Stimulated activated effector memory CD8-positive, alpha-beta T cell treated with anti-CD3 and anti-CD28 coated beads, Interleukin-12 subunit alpha, Interleukin-12 subunit beta, amount 100 ng/mL, for 72 hours (primary cell): ENCODE results near the gene ACP2.
"Not testable (repeated sequence)": the region's sequence is repeated elsewhere in the genome, so short reads cannot be mapped to it uniquely, and the experiment has no call there.

Source experiments
- ATAC-seq: fragments of 150-1000 bp; cut with Tn5 transposase; 2 replicates; pipeline ENCODE4 v1.10.0; 2021
- DNase-seq, 2 donors: peaks; one replicate each; pipeline ENCODE4 v3.0.0; 2021 to 2022; ENCODE audit warnings: low spot score in 2 of 2
- H3K27ac Mint-ChIP-seq: one replicate; pipeline ENCODE4 v1.8.0; 2022; ENCODE audit warnings: mild to moderate bottlenecking, mixed read lengths
- H3K36me3 Mint-ChIP-seq: one replicate; pipeline ENCODE4 v1.8.0; 2022; ENCODE audit warnings: mild to moderate bottlenecking, mixed read lengths
- H3K4me1 Mint-ChIP-seq: one replicate; pipeline ENCODE4 v1.8.0; 2022; ENCODE audit warnings: mixed read lengths
- H3K4me3 Mint-ChIP-seq: one replicate; pipeline ENCODE4 v1.8.0; 2022; ENCODE audit warnings: mild to moderate bottlenecking, mixed read lengths
- H3K9me3 Mint-ChIP-seq: one replicate; pipeline ENCODE4 v1.8.0; 2022; ENCODE audit warnings: mixed read lengths

ACP2 gene

DNA sequence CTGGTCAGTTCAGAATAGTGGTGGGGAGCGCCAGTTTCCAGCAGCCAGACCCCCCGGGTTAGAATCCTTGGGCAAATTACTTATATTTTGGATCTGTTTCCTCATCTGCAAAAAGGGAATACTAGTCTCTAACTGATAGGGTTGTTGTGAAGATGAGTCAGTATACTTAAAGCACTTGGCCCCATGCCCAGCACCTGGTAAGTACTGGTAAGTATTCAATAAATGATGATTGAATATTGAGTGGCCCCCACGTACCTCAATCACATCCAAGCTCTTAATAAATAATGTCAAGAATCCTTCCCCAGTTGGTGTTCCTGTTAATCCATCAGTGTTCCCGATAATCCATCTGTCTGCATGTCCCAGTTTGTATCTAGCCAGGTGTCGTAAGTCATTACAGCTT lies 12.1 kb downstream of the ACP2 start:
- no peak overlapping the region for H3K4me3 Mint-ChIP-seq
- no peaks in the 10 kb centered on the region for H3K9me3 Mint-ChIP-seq
- H3K4me1 Mint-ChIP-seq = peaks cover 41% of the 10 kb centered on the region
- no peak for ATAC-seq
- H3K36me3 Mint-ChIP-seq = peaks cover 100% of the 10 kb centered on the region
- DNase-seq = no peak
- peak overlapping the region; percentile 72 for H3K27ac Mint-ChIP-seq

DNA sequence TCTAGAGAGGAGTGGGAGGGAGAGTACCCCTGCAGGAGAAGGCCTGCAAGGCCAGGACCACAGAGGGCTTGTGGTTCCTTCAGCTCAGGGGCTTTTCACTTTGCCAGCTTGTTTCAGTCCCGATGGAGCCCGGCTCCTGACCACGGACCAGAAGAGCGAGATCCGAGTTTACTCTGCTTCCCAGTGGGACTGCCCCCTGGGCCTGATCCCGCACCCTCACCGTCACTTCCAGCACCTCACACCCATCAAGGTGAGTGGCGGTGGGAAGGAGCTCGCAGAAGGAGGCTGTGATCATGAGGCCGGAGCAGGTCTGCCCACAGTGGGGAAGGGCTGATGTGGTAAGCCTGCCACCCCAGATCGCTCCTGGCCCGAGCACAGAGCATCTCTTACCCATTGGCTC lies 13.5 kb downstream of the ACP2 start:
- Mint-ChIP-seq H3K4me1 (peaks cover 37% of the 10 kb centered on the region), H3K9me3 (no peaks in the 10 kb centered on the region), H3K27ac (peak overlapping the region; percentile 76), H3K4me3 (no peak overlapping the region), H3K36me3 (peaks cover 100% of the 10 kb centered on the region)
- ATAC-seq (no peak), DNase-seq (no peak)

DNA sequence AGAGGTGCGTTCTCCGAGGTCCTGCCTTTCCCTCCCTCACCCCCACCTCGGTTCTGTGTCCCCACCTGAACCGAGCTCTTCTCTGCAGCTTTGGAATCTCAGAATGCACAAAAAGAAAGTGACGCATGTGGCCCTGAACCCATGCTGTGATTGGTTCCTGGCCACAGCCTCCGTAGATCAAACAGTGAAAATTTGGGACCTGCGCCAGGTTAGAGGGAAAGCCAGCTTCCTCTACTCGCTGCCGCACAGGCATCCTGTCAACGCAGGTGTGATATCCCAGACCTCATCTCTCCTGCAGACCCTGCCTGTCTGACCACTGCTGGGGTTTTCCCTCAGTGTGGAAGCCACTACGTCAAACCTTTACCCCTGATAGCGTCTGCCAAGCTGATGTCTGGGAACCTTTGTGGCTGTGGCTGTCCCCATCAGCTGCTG lies 13.9 kb downstream of the ACP2 start:
- H3K36me3 Mint-ChIP-seq = peaks cover 100% of the 10 kb centered on the region
- H3K9me3 Mint-ChIP-seq = no peaks in the 10 kb centered on the region
- ATAC-seq (peak; percentile 50), DNase-seq (no peak)
- H3K4me1 Mint-ChIP-seq = peaks cover 32% of the 10 kb centered on the region
- no peak overlapping the region for H3K4me3 Mint-ChIP-seq
- peak overlapping the region; percentile 76 for H3K27ac Mint-ChIP-seq

DNA sequence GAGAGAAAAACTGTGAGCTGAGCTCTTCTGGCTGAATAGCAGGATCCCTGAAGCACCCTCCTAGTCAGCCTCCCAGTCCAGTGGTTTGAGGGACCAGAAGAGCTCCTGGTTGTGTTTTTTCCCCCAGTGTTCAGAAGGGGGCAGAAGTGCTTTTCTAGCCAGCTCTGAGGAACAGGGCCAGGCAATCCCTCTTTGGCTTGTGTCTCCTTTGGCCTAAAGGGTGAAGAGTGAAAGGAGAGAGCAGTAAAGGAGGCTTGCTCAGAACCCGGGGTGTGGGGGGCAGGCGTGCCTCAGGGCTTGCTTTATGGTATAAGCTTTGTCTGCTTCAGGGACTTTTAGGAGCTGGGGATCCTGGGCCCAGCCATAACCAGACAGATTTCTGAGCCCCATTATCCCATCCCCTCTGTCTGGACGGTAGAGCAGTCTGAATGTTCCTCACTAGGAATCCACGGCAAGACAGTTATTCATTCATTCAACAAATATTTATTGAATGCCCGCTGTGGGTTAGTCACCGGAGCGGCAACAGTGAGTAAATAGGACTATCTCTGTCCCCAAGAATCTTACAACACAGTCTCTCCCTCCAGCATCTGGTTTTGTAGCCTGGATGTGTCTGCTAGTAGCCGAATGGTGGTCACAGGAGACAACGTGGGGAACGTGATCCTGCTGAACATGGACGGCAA lies 14.5 kb downstream of the ACP2 start:
- peak; percentile 47 for ATAC-seq
- no peak for DNase-seq
- H3K36me3 Mint-ChIP-seq = peaks cover 100% of the 10 kb centered on the region
- H3K27ac Mint-ChIP-seq = peak overlapping the region; percentile 76
- peaks cover 34% of the 10 kb centered on the region for H3K4me1 Mint-ChIP-seq
- H3K4me3 Mint-ChIP-seq = no peak overlapping the region
- H3K9me3 Mint-ChIP-seq = no peaks in the 10 kb centered on the region

DNA sequence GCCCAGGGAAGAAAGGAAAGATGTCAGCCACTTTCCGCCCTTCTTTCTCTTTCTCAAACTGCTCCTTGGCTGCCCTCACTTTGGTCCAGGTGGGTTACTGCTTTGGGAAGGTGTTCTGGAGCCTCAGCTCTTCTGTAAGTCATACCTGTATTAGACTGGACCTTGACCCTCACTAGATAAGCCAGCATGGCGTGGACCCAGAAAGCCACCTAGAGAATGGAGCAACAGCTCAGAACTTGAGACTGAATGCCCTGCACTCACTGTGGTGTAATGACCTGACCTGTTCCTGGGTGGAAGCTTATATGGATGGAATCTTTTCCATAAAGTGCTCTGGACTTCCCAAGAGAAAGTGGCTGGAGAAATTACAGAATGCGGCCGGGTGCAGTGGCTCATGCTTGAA lies 15.6 kb downstream of the ACP2 start:
- H3K36me3 Mint-ChIP-seq = peaks cover 100% of the 10 kb centered on the region
- H3K9me3 Mint-ChIP-seq = no peaks in the 10 kb centered on the region
- no peak overlapping the region for H3K27ac Mint-ChIP-seq
- no peak overlapping the region for H3K4me3 Mint-ChIP-seq
- ATAC-seq (no peak), DNase-seq (no peak)
- peaks cover 35% of the 10 kb centered on the region for H3K4me1 Mint-ChIP-seq

DNA sequence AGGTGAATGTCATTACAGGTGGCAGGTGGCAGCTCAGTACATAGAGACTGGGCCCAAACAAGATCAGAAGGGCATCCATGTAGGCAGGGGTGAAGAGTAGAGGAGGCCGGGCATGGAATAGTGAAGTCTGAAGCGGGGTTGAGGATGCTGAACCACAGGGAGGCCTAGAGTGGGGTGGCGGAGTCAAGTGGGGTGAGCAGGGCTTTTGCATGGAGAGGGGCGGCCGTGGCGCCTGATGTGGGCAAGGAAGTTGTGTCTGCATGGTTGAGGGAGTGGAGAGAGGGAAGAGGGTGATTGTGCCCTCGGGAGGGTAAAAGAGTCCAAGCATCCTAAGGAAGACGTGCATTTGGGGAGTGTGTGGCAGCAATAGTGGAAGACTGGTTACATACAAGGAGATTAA lies 19.5 kb downstream of the ACP2 start:
- H3K36me3 Mint-ChIP-seq = peaks cover 100% of the 10 kb centered on the region

DNA sequence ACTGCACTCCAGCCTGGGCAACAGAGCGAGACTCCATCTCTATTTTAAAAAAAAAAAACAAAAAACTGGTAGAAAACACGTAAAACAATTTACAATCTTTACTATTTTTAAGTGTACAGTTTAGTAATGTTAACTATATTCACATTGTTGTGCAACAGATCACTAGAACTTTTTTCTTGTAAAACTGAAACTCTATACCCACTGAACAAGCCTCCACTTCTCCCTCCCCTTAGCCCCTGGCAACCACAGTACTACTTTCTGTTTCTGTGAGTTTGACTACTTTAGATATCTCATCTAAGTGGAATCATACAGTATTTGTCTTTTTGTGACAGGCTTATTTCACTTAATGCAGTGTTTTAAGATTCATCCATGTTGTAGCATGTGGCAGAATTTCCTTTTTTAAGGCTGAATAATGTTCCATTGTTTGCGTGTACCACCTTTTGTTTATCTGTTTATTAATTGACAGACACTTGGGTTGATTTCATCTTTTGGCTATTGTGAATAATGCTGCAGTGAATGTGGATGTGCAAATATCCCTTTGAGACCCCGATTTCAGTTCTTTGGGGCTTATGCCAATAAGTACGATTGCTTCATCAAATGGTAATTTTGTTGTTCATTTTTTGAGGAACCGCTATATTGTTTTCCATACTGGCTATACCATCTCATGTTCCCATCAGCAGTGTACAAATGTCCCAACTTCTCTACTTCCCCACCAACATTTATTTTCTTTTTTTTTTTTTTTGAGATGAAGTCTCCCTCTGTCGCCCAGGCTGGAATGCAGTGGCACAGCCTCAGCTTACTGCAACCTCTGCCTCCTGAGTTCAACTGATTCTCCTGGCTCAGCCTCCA lies 22.8 kb downstream of the ACP2 start:
- no peaks in the 10 kb centered on the region for H3K9me3 Mint-ChIP-seq
- H3K36me3 Mint-ChIP-seq = peaks cover 100% of the 10 kb centered on the region
- peak overlapping the region; percentile 31 for H3K4me3 Mint-ChIP-seq
- no peak for DNase-seq
- ATAC-seq = peak; percentile 100
- peaks cover 34% of the 10 kb centered on the region for H3K4me1 Mint-ChIP-seq
- peak overlapping the region; percentile 32 for H3K27ac Mint-ChIP-seq

More for the DNA sequence above, 19.5 kb downstream of the ACP2 start:
- DNase-seq = no peak
- no peak overlapping the region for H3K4me3 Mint-ChIP-seq
- ATAC-seq = no peak
- H3K4me1 Mint-ChIP-seq = peaks cover 34% of the 10 kb centered on the region
- H3K27ac Mint-ChIP-seq = peak overlapping the region; percentile 75
- H3K9me3 Mint-ChIP-seq = no peaks in the 10 kb centered on the region

DNA sequence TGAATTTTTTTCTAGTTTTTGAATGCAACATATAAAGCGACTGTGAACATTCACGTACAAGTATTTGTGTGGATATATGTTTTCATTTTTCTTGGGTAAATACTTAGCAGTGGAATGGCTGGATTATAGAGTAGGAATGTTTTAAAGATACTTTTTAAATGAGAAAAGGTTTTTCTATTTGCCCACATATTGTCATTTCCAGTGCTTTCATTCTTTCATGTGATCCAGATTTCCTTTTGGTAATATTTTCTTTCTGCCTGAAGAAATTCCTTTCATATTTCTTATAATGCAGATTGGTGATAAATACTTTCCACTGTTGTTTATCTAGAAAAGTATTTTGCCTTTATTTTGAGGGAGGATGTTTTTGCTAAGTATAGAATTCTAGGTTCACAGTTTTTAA lies 25.9 kb downstream of the ACP2 start:
- ATAC-seq (no peak), DNase-seq (no peak)
- no peak overlapping the region for H3K27ac Mint-ChIP-seq
- H3K9me3 Mint-ChIP-seq = no peaks in the 10 kb centered on the region
- no peak overlapping the region for H3K4me3 Mint-ChIP-seq
- peaks cover 100% of the 10 kb centered on the region for H3K36me3 Mint-ChIP-seq
- peaks cover 43% of the 10 kb centered on the region for H3K4me1 Mint-ChIP-seq

DNA sequence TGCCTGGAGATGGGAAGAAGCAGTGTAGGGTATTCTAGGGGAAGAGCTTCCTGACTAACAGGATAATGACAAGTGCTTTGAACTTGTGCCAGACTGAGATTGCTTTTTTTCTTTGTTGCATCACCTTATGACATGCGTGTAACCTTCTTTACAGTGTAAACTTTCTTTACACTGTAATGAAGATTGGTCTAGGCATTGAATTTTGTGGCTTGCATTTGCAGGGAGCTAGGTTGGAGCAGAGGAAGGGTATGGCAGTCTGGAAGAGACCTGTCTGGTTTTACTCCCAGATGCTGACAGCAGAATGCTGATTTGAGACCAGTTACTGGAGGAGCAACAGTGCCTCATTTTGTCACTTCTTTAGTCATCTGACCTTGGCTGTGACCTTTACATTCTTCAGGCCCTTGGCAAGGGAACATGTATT lies 28.2 kb downstream of the ACP2 start:
- ATAC-seq = no peak
- peak overlapping the region; percentile 92 for H3K27ac Mint-ChIP-seq
- H3K4me3 Mint-ChIP-seq = peak overlapping the region; percentile 33
- H3K36me3 Mint-ChIP-seq = peaks cover 100% of the 10 kb centered on the region
- H3K4me1 Mint-ChIP-seq = peaks cover 53% of the 10 kb centered on the region
- DNase-seq = no peak
- no peaks in the 10 kb centered on the region for H3K9me3 Mint-ChIP-seq

DNA sequence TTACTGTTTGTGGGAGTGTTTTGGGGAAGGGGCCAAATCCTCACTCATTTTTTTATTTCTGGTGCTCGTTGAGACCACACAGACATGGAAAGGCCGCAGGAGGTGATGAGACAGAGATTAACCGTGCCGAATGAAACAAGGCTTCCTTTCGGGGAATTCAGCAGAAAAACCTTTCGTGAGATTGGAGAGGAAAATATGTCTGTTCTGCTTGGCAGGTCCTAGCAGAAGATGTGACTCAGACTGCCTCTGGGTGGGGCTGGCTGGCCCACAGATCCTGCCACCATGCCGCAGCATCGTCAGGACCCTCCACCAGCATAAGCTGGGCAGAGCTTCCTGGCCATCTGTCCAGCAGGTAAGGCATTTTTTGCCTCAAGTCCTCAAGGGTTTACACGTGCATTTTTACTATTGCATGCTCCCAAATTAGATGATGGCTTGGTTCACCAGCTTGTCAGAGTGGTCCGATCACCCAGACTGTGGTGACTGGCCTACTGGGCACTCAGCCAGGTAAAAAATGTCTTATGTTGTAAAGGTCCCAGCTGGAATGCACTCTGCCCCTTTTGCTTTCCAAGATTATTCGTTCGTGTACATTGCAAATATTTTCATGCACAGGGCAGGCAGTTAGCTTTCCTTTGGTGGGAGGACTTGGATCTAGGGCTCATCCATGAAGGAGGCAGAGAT lies 32.4 kb downstream of the ACP2 start:
- peak overlapping the region; percentile 94 for H3K4me3 Mint-ChIP-seq
- peak; percentile 70 for ATAC-seq
- H3K27ac Mint-ChIP-seq = peak overlapping the region; percentile 99
- H3K4me1 Mint-ChIP-seq = peaks cover 49% of the 10 kb centered on the region
- peak; percentile 36 to 83 for DNase-seq
- peaks cover 74% of the 10 kb centered on the region for H3K36me3 Mint-ChIP-seq
- no peaks in the 10 kb centered on the region for H3K9me3 Mint-ChIP-seq

DNA sequence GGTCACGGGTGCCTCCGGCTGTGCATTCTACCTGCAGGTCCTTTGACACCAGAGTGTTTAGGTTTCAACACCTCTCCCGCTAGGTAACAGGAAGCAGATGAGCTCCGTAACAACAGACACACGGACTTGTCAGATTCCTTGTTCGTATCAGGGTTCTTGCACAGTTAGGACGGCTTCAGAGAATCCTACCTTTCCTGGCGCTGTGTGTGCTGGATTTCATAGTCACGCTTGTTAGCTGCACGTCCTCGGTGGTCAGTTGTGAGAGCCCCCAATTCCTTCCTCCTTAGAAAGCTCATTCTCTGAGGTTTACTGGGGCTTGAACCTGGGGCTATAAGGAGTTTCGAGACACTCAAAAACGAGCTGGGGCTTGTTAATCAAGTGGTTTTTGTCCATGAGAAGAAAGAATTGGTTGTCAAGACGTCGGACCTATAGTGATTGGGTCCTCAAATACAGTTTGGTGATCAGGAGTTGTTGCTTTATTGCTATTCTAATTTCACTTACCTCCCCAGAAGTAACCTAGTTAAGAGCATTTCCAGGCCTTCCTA lies 33.2 kb downstream of the ACP2 start:
- DNase-seq (no peak), ATAC-seq (no peak)
- H3K36me3 Mint-ChIP-seq = peaks cover 66% of the 10 kb centered on the region
- H3K4me3 Mint-ChIP-seq = peak overlapping the region; percentile 94
- H3K4me1 Mint-ChIP-seq = peaks cover 46% of the 10 kb centered on the region
- no peaks in the 10 kb centered on the region for H3K9me3 Mint-ChIP-seq
- peak overlapping the region; percentile 99 for H3K27ac Mint-ChIP-seq

DNA sequence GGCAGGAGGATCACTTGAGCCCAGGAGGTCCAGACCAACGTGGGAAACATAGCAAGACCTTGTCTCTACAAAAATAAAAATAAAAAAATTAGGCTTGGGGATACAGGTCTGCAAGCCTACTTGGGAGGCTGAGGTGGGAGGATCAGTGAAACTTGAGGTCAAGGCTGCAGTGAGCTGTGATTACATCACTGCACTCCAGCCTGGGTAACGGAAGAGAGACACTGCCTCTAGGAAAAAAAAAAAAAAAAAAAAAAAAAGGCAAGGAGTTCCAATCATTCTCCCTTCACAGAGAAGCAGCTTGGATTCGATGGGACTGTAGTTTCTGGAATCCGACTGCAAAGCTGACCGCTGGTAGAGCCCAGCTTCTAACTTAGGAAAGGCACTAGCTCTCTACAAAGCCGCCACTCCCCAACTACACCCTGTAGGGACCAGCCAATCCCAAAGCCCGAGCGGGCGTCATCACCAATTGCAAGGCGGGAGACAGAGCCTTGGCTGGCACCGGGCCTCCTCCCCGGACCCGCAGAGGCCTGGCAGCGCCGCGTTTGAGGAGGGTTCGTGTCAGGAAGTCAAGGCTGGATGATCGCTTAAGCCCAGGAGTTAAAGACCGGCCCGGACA lies 34.6 kb downstream of the ACP2 start:
- ATAC-seq (peak; percentile 87), DNase-seq (peak; percentile 71 to 91)
- H3K4me3 Mint-ChIP-seq = peak overlapping the region; percentile 94
- peaks cover 37% of the 10 kb centered on the region for H3K4me1 Mint-ChIP-seq
- no peaks in the 10 kb centered on the region for H3K9me3 Mint-ChIP-seq
- peaks cover 52% of the 10 kb centered on the region for H3K36me3 Mint-ChIP-seq
- H3K27ac Mint-ChIP-seq = peak overlapping the region; percentile 99

DNA sequence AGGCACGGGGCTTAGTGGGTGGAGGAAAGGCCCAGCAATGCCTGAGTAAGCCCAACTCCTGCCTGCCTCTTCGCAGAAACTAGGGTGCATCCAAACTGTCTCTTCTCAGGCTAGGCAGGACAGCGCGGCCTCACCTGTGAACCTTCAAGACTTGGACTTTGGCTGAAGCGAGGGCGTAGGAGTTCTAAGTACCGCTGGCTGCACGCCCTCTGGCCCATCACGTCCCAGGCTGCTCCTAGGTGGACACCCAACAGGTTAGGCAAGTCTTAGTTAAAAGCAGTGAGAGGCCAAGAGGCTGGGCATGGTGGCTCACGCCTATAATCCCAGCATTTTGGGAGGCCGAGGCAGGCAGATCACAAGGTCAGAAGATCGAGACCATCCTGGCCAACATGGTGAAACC lies 35.7 kb downstream of the ACP2 start:
- H3K9me3 Mint-ChIP-seq = no peaks in the 10 kb centered on the region
- peaks cover 41% of the 10 kb centered on the region for H3K36me3 Mint-ChIP-seq
- H3K4me1 Mint-ChIP-seq = peaks cover 29% of the 10 kb centered on the region
- no peak for ATAC-seq
- no peak for DNase-seq
- no peak overlapping the region for H3K4me3 Mint-ChIP-seq
- H3K27ac Mint-ChIP-seq = no peak overlapping the region

DNA sequence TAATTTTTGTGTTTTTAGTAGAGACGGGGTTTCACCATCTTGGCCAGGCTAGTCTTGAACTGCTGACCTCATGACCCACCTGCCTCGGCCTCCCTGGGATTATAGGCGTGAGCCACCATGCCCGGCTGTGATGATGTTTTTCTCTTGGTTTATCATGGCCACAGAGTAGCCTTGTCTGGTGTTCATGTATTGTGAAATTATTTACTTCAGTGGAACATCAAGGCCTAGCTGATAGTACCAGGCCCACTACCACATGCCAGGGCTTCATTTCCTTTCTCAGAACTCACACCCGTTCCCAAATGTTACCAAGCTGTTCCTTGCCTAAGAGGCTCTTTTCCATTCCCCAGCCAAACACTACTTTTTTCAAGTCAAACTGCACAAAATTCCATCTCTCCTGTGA lies 40.0 kb downstream of the ACP2 start:
- no peaks in the 10 kb centered on the region for H3K4me1 Mint-ChIP-seq
- H3K36me3 Mint-ChIP-seq = no peaks in the 10 kb centered on the region
- no peak overlapping the region for H3K4me3 Mint-ChIP-seq
- H3K27ac Mint-ChIP-seq = no peak overlapping the region
- H3K9me3 Mint-ChIP-seq = no peaks in the 10 kb centered on the region
- ATAC-seq (no peak), DNase-seq (no peak)

DNA sequence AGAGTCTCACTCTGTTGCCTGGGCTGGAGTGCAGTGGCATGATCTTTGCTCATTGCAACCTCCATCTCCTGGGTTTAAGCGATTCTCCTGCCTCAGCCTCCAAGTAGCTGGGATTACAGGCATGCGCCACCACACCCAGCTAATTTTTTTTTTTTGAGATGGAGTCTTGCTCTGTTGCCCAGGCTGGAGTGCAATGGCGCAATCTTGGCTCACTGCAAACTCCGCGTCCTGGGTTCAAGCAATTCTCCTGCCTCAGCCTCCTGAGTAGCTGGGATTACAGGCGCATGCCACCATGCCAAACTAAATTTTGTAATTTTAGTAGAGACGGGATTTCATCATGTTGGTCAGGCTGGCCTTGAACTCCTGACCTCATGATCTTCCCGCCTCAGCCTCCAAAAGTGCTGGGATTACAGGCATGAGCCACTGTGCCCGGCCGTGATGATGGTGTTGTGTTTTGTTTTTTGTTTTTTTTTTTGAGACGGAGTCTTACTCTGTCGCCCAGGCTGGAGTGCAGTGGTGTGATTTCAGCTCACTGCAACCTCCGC lies 40.5 kb downstream of the ACP2 start:
- not testable (repeated sequence) for ATAC-seq, H3K4me3 Mint-ChIP-seq, H3K9me3 Mint-ChIP-seq, DNase-seq, H3K27ac Mint-ChIP-seq, H3K4me1 Mint-ChIP-seq, H3K36me3 Mint-ChIP-seq
